Mucosa of descending colon (tissue), 3 donors: Measurements from ENCODE around the gene RAB23. TPM values are rescaled to one million over a fixed set of nuclear protein-coding genes. Genes with fewer than 3 reads are reported as not detected.

Experiments used
- ATAC-seq: fragments of 200-7000 bp; cut with Tn5 transposase; one replicate; pipeline ENCODE4 v1.9.1; 2020; ENCODE audit warnings: mild to moderate bottlenecking, moderate library complexity
- DNase-seq, 3 donors: peaks; one replicate each; pipeline ENCODE4 v3.0.0-alpha.2; 2020
- H3K36me3 ChIP-seq: fragments of 200-600 bp; one replicate; pipeline ENCODE4 v1.8.0; 2021; ENCODE audit warnings: low read depth, mild to moderate bottlenecking
- H3K4me1 ChIP-seq: fragments of 200-600 bp; one replicate; pipeline ENCODE4 v1.8.0; 2021; ENCODE audit warnings: low read depth, mild to moderate bottlenecking
- H3K4me3 ChIP-seq: fragments of 200-600 bp; one replicate; pipeline ENCODE4 v1.8.0; 2021; ENCODE audit warnings: mild to moderate bottlenecking
- H3K9me3 ChIP-seq: fragments of 200-600 bp; one replicate; pipeline ENCODE4 v1.8.0; 2021; ENCODE audit warnings: mild to moderate bottlenecking
- CTCF ChIP-seq: fragments of 200-600 bp; IDR thresholded peaks from one replicate; pipeline ENCODE4 v1.8.0; 2022; ENCODE audit warnings: antibody characterized with exemption, mild to moderate bottlenecking
- intact Hi-C, 2 donors: fragments of 100-400 bp; cut with DNase I in 1 of 2; cut with micrococcal nuclease in 1 of 2; formaldehyde crosslinking; loops; one replicate each; pipeline versions ENCODE4 v1.11.0 to v1.11.1; 2022; cut with DNase I, micrococcal nuclease
- total RNA-seq, 3 donors: library from RNA; stranded (reverse); fragmentation: NEBNext Ultra II Directional in 2 of 3; extraction: Animal tissue kit (Norgen Biotek cat#: 25700) in 2 of 3; gene quantifications; one replicate each; pipeline versions ENCODE4 v1.2.1 to v1.2.4, GENCODE V29; 2021 to 2023
- donor health status: DM: no; HTN: no; CAD: no; lungs with moderate emphysema.
- donor health status: DM: no; HTN: no; CAD: no.
- donor health status: DM: no; HTN: yes; CAD: no.

The RAB23 gene
- total RNA-seq, 3 donors from 2014 or later, result 2.9 to 109 (median 8.7) TPM

- Histone ChIP-seq H3K4me3 (no peak overlapping the region), H3K9me3 (no peaks in the 10 kb centered on the region), H3K4me1 (no peaks in the 10 kb centered on the region), H3K36me3 (no peaks in the 10 kb centered on the region)
- DNase-seq (no peak), ATAC-seq (peak; percentile 49)
- no peak for TF ChIP-seq CTCF
- intact Hi-C loops, result no loop called here
Observed at GRCh38 chr6:57262901-57263694, 41.0 kb upstream of the RAB23 start.

GRCh38 chr6:57262488-57262887 lies 40.4 kb upstream of the RAB23 start:
- TF ChIP-seq CTCF, result no peak
- no peak overlapping the region for H3K4me3 ChIP-seq
- H3K4me1 ChIP-seq, result no peaks in the 10 kb centered on the region
- H3K36me3 ChIP-seq, result no peaks in the 10 kb centered on the region
- H3K9me3 ChIP-seq, result no peaks in the 10 kb centered on the region
- intact Hi-C loops, result no loop called here
- ATAC-seq, result peak; percentile 58
- DNase-seq, result peak in 2 of 3 donors; percentile 35 to 51

- DNase-seq (no peak), ATAC-seq (no peak)
- Histone ChIP-seq H3K36me3 (no peaks in the 10 kb centered on the region), H3K4me1 (no peaks in the 10 kb centered on the region), H3K4me3 (no peak overlapping the region), H3K9me3 (no peaks in the 10 kb centered on the region)
- no peak for TF ChIP-seq CTCF
- intact Hi-C loops, result no loop called here
Observed at GRCh38 chr6:57261926-57262325, 39.8 kb upstream of the RAB23 start.

- intact Hi-C loops, result no loop called here
- Histone ChIP-seq H3K36me3 (no peaks in the 10 kb centered on the region), H3K4me3 (no peak overlapping the region), H3K9me3 (no peaks in the 10 kb centered on the region), H3K4me1 (no peaks in the 10 kb centered on the region)
- TF ChIP-seq CTCF, result no peak
- DNase-seq (no peak), ATAC-seq (no peak)
Observed at GRCh38 chr6:57259064-57259463, 37.0 kb upstream of the RAB23 start.

GRCh38 chr6:57257911-57258541 lies 35.9 kb upstream of the RAB23 start:
- Histone ChIP-seq H3K9me3 (no peaks in the 10 kb centered on the region), H3K4me1 (no peaks in the 10 kb centered on the region), H3K36me3 (no peaks in the 10 kb centered on the region), H3K4me3 (no peak overlapping the region)
- intact Hi-C loops, result no loop called here
- no peak for DNase-seq
- ATAC-seq, result peak; percentile 25
- TF ChIP-seq CTCF, result no peak
